SK-N-SH treated with all-trans-retinoic acid at 6 μM for 48 hours (cell line): ENCODE data around the gene IRX1.

Experiments
- ATAC-seq: fragments of 200-7000 bp; cut with Tn5 transposase; 3 replicates; pipeline ENCODE4 v1.9.1; 2020; ENCODE audit warnings: mild to moderate bottlenecking, moderate library complexity
- ARNTL ChIP-seq: fragments of 450-650 bp; formaldehyde crosslinking; IDR thresholded peaks from 2 replicates; pipeline ENCODE4 v1.5.0; 2020; ENCODE audit warnings: low read depth, mild to moderate bottlenecking, moderate library complexity, borderline replicate concordance
- BACH2 ChIP-seq: fragments of 250-450 bp; sonication (Bioruptor Pico); IDR thresholded peaks from 2 replicates; pipeline ENCODE4 v1.9.0; 2021; ENCODE audit warnings: mild to moderate bottlenecking, borderline replicate concordance
- CSDC2 ChIP-seq: fragments of 250-450 bp; sonication (Bioruptor Pico); IDR thresholded peaks from 2 replicates; pipeline ENCODE4 v1.5.0; 2020; ENCODE audit warnings: mild to moderate bottlenecking, moderate library complexity
- ESRRG ChIP-seq: fragments of 250-450 bp; sonication (Bioruptor Pico); IDR thresholded peaks from 2 replicates; pipeline ENCODE4 v1.6.1; 2021; ENCODE audit warnings: mild to moderate bottlenecking
- GLIS3 ChIP-seq: fragments of 250-450 bp; sonication (Bioruptor Pico); IDR thresholded peaks from 2 replicates; pipeline ENCODE4 v1.5.0; 2020; ENCODE audit warnings: mild to moderate bottlenecking, moderate library complexity
- ISL1 ChIP-seq: fragments of 250-450 bp; sonication (Bioruptor Pico); IDR thresholded peaks from 2 replicates; pipeline ENCODE4 v2.1.2; 2022; ENCODE audit warnings: mild to moderate bottlenecking, moderate library complexity
- OSR1 ChIP-seq: fragments of 250-450 bp; sonication (Bioruptor Pico); IDR thresholded peaks from 2 replicates; pipeline ENCODE4 v1.8.0; 2022; ENCODE audit warnings: moderate library complexity, mild to moderate bottlenecking, inconsistent platforms
- PPARA ChIP-seq: fragments of 250-450 bp; sonication (Bioruptor Pico); IDR thresholded peaks from 2 replicates; pipeline ENCODE4 v1.5.0; 2020; ENCODE audit warnings: mild to moderate bottlenecking, borderline replicate concordance
- RARB ChIP-seq: fragments of 250-450 bp; sonication (Bioruptor Pico); IDR thresholded peaks from 2 replicates; pipeline ENCODE4 v1.8.0; 2021; ENCODE audit warnings: mild to moderate bottlenecking, moderate library complexity
- SNAI2 ChIP-seq: fragments of 250-450 bp; sonication (Bioruptor Pico); IDR thresholded peaks from 2 replicates; pipeline ENCODE4 v1.5.0; 2020; ENCODE audit warnings: mild to moderate bottlenecking, moderate library complexity
- TCF4 ChIP-seq: fragments of 250-450 bp; sonication (Bioruptor Pico); IDR thresholded peaks from 2 replicates; pipeline ENCODE4 v1.8.0; 2021; ENCODE audit warnings: mild to moderate bottlenecking, moderate library complexity, borderline replicate concordance
- TOX ChIP-seq: fragments of 250-450 bp; sonication (Bioruptor Pico); IDR thresholded peaks from 2 replicates; pipeline ENCODE4 v1.8.0; 2021; ENCODE audit warnings: mild to moderate bottlenecking, moderate library complexity, borderline replicate concordance
- ZFP3 ChIP-seq: fragments of 250-450 bp; sonication (Bioruptor Pico); IDR thresholded peaks from 2 replicates; pipeline ENCODE4 v1.5.0; 2020; ENCODE audit warnings: mild to moderate bottlenecking, moderate library complexity
- ZNF565 ChIP-seq: fragments of 450-650 bp; formaldehyde crosslinking; conservative IDR thresholded peaks from 2 replicates; pipeline ENCODE4 v1.5.0; 2020; ENCODE audit warnings: low read depth, mild to moderate bottlenecking, moderate library complexity
- ZNF70 ChIP-seq: fragments of 450-650 bp; formaldehyde crosslinking; IDR thresholded peaks from 2 replicates; pipeline ENCODE4 v1.5.0; 2020; ENCODE audit warnings: mild to moderate bottlenecking, moderate library complexity
- ZNF8 ChIP-seq: fragments of 450-650 bp; formaldehyde crosslinking; IDR thresholded peaks from 2 replicates; pipeline ENCODE4 v1.5.0; 2020; ENCODE audit warnings: mild to moderate bottlenecking, moderate library complexity
- TF ChIP-seq, protein P1 (sequence below): fragments of 250-450 bp; sonication (Bioruptor Pico); IDR thresholded peaks from 2 replicates; pipeline ENCODE4 v1.5.1; 2020; ENCODE audit warnings: low read depth, mild to moderate bottlenecking, moderate library complexity
- TF ChIP-seq, protein P2 (sequence below): fragments of 250-450 bp; sonication (Bioruptor Pico); IDR thresholded peaks from 2 replicates; pipeline ENCODE4 v1.8.0; 2020; ENCODE audit warnings: mild to moderate bottlenecking, moderate library complexity, borderline replicate concordance
- TF ChIP-seq, protein P3 (sequence below): fragments of 250-450 bp; sonication (Bioruptor Pico); IDR thresholded peaks from 2 replicates; pipeline ENCODE4 v1.5.1; 2021; ENCODE audit warnings: mild to moderate bottlenecking, moderate library complexity
- TF ChIP-seq, protein P4 (sequence below): fragments of 250-450 bp; sonication (Bioruptor Pico); IDR thresholded peaks from 2 replicates; pipeline ENCODE4 v1.8.0; 2021; ENCODE audit warnings: low read depth, mild to moderate bottlenecking, moderate library complexity, borderline replicate concordance
- TF ChIP-seq, protein P5 (sequence below): fragments of 250-450 bp; sonication (Bioruptor Pico); IDR thresholded peaks from 2 replicates; pipeline ENCODE4 v1.5.0; 2020; ENCODE audit warnings: mild to moderate bottlenecking, moderate library complexity

Gene IRX1

DNA sequence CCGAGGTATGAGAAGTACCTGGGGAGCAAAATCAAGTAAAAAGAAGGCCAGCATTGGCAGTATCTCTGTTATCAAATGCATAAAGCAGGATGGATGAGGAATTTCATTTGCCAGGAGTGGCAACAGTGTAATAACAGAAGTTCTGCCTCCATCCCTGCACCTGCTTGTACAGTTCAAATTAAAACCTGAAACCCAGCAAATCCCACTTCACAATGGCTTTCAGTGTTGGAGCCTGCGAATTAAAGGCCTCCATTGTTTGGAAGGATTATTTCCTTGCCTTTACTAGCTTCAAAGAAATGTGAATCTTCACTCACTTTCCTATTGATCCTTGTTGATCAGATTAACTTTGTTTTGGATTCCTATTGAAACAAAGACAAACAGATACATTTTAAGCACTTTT, 31.5 kb upstream of the IRX1 start (continued):
- TF ChIP-seq, protein P1, sequence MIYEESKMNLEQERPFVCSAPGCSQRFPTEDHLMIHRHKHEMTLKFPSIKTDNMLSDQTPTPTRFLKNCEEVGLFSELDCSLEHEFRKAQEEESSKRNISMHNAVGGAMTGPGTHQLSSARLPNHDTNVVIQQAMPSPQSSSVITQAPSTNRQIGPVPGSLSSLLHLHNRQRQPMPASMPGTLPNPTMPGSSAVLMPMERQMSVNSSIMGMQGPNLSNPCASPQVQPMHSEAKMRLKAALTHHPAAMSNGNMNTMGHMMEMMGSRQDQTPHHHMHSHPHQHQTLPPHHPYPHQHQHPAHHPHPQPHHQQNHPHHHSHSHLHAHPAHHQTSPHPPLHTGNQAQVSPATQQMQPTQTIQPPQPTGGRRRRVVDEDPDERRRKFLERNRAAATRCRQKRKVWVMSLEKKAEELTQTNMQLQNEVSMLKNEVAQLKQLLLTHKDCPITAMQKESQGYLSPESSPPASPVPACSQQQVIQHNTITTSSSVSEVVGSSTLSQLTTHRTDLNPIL (CRISPR knock-in tag) = no peak
- TF ChIP-seq ARNTL (CRISPR knock-in tag) = no peak
- no peak for TF ChIP-seq ZFP3 (CRISPR knock-in tag)
- no peak for TF ChIP-seq OSR1 (CRISPR knock-in tag)
- TF ChIP-seq, all 23 proteins: peak for 0

DNA sequence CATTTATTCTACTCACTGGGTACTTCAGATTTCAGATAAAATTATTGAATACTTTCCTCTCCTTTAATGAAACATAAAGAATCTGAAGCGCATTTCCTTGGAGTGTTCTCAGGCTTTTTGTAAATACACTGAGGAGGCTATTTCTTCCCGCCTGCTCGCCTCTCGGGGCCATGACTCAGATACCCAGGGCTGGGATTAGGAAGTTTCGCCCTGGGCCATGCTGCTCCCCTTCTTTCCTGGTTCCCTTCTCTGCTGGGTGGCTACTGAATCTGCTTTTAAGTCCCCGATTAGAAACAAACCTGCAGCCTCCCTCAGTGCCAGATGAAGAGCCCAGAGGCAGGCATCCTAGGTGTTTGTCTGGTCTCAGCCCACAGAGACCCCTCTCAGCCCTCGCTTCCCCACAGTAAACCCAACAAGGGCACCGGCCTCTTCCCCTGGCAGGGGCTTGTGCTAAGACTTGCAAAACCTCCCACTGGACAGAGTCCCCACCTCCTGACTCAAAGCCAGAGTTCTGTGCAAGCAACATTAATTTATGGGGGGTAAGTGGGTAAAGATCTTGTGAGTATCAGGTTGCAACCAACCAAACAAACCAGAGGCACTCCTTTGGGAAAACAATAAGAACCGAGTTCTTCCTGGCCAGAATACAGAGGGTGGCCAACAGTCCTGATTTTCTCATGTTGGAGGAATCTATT, 30.7 kb upstream of the IRX1 start:
- TF ChIP-seq CSDC2 (CRISPR knock-in tag) (no peak), ZNF70 (CRISPR knock-in tag) (no peak), TCF4 (no peak)
- TF ChIP-seq, protein P2, sequence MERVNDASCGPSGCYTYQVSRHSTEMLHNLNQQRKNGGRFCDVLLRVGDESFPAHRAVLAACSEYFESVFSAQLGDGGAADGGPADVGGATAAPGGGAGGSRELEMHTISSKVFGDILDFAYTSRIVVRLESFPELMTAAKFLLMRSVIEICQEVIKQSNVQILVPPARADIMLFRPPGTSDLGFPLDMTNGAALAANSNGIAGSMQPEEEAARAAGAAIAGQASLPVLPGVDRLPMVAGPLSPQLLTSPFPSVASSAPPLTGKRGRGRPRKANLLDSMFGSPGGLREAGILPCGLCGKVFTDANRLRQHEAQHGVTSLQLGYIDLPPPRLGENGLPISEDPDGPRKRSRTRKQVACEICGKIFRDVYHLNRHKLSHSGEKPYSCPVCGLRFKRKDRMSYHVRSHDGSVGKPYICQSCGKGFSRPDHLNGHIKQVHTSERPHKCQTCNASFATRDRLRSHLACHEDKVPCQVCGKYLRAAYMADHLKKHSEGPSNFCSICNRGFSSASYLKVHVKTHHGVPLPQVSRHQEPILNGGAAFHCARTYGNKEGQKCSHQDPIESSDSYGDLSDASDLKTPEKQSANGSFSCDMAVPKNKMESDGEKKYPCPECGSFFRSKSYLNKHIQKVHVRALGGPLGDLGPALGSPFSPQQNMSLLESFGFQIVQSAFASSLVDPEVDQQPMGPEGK (CRISPR knock-in tag) = no peak
- TF ChIP-seq, protein P3, sequence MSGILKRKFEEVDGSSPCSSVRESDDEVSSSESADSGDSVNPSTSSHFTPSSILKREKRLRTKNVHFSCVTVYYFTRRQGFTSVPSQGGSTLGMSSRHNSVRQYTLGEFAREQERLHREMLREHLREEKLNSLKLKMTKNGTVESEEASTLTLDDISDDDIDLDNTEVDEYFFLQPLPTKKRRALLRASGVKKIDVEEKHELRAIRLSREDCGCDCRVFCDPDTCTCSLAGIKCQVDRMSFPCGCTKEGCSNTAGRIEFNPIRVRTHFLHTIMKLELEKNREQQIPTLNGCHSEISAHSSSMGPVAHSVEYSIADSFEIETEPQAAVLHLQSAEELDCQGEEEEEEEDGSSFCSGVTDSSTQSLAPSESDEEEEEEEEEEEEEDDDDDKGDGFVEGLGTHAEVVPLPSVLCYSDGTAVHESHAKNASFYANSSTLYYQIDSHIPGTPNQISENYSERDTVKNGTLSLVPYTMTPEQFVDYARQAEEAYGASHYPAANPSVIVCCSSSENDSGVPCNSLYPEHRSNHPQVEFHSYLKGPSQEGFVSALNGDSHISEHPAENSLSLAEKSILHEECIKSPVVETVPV (CRISPR knock-in tag) = no peak
- ATAC-seq = no peak

DNA sequence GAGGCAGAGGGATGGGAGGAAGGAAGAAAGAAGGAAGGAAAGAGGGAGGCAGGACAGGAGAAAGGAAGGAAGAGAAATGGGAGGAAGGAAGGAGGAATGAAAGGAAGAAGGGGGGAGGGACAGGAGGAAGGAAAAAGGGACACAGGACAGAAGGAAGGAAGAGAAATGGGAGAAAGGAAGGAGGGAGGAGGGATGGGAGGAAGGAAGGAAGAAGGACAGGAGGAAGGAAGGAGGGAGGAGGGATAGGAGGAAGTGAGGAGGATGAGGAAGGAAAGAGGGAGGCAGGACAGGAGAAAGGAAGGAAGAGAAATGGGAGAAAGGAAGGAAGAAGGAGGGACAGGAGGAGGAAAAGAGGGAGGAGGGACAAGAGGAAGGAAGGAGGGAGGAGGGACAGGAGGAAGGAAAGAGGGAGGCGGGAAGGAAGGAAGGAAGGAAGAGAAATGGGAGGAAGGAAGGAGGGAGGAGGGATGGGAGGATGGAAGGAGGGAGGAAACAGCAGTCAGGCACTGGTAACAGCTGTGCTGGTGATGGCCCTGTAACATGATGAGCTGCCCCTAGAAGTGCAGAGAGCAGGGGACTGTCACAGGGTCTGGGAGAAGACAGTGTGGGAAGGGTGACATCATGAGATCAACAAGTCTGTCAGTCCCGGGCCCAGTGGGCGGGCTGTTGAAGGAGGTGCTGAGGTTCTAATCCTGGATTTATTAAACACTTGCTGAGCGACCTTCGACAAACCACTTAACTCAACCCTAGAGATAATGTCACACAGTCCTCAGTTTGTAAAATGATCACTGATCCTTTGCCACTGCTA, 10.7 kb upstream of the IRX1 start:
- no peak for ATAC-seq
- TF ChIP-seq ISL1 = no peak
- TF ChIP-seq ZNF70 (CRISPR knock-in tag) = no peak
- TF ChIP-seq SNAI2 (CRISPR knock-in tag) = no peak
- no peak for TF ChIP-seq BACH2 (CRISPR knock-in tag)
- TF ChIP-seq RARB = no peak
- TF ChIP-seq ZNF8 (CRISPR knock-in tag) = no peak
- TF ChIP-seq ZNF565 (CRISPR knock-in tag) = no peak
- no peak for TF ChIP-seq TOX (CRISPR knock-in tag)
- TF ChIP-seq PPARA = no peak
- no peak for TF ChIP-seq CSDC2 (CRISPR knock-in tag)
- TF ChIP-seq, protein P4, sequence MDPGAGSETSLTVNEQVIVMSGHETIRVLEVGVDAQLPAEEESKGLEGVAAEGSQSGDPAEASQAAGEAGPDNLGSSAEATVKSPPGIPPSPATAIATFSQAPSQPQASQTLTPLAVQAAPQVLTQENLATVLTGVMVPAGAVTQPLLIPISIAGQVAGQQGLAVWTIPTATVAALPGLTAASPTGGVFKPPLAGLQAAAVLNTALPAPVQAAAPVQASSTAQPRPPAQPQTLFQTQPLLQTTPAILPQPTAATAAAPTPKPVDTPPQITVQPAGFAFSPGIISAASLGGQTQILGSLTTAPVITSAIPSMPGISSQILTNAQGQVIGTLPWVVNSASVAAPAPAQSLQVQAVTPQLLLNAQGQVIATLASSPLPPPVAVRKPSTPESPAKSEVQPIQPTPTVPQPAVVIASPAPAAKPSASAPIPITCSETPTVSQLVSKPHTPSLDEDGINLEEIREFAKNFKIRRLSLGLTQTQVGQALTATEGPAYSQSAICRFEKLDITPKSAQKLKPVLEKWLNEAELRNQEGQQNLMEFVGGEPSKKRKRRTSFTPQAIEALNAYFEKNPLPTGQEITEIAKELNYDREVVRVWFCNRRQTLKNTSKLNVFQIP = no peak
- TF ChIP-seq, protein P2 (CRISPR knock-in tag) = no peak
- TF ChIP-seq, protein P5, sequence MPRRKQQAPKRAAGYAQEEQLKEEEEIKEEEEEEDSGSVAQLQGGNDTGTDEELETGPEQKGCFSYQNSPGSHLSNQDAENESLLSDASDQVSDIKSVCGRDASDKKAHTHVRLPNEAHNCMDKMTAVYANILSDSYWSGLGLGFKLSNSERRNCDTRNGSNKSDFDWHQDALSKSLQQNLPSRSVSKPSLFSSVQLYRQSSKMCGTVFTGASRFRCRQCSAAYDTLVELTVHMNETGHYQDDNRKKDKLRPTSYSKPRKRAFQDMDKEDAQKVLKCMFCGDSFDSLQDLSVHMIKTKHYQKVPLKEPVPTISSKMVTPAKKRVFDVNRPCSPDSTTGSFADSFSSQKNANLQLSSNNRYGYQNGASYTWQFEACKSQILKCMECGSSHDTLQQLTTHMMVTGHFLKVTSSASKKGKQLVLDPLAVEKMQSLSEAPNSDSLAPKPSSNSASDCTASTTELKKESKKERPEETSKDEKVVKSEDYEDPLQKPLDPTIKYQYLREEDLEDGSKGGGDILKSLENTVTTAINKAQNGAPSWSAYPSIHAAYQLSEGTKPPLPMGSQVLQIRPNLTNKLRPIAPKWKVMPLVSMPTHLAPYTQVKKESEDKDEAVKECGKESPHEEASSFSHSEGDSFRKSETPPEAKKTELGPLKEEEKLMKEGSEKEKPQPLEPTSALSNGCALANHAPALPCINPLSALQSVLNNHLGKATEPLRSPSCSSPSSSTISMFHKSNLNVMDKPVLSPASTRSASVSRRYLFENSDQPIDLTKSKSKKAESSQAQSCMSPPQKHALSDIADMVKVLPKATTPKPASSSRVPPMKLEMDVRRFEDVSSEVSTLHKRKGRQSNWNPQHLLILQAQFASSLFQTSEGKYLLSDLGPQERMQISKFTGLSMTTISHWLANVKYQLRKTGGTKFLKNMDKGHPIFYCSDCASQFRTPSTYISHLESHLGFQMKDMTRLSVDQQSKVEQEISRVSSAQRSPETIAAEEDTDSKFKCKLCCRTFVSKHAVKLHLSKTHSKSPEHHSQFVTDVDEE (CRISPR knock-in tag) = no peak
- no peak for TF ChIP-seq GLIS3 (CRISPR knock-in tag)
- TF ChIP-seq, protein P1 (CRISPR knock-in tag) = no peak
- no peak for TF ChIP-seq ZFP3 (CRISPR knock-in tag)
- TF ChIP-seq ESRRG (CRISPR knock-in tag) = no peak
